GM18861 (cell line): ENCODE results near the gene KCNQ2.

Experiments used
- ATAC-seq: cut with Tn5 transposase; IDR thresholded peaks from one replicate; pipeline ENCODE4 v1.9.1; 2021; ENCODE audit not compliant: unreplicated experiment

KCNQ2 gene

GRCh38 chr20:63420359-63421093 is 51.9 kb downstream of the KCNQ2 start:
- no peak for ATAC-seq

GRCh38 chr20:63419299-63419698 is 53.2 kb downstream of the KCNQ2 start:
- no peak for ATAC-seq

GRCh38 chr20:63418617-63419016 is 53.8 kb downstream of the KCNQ2 start:
- ATAC-seq: no peak

GRCh38 chr20:63417738-63418120 is 54.7 kb downstream of the KCNQ2 start:
- no peak for ATAC-seq

- no peak for ATAC-seq
Observed at GRCh38 chr20:63417097-63417737, 55.2 kb downstream of the KCNQ2 start.

- ATAC-seq: no peak
Observed at GRCh38 chr20:63416631-63417030, 55.8 kb downstream of the KCNQ2 start.

- ATAC-seq: no peak
Observed at GRCh38 chr20:63415647-63416391, 56.6 kb downstream of the KCNQ2 start.

- ATAC-seq: no peak
Observed at GRCh38 chr20:63414720-63415430, 57.6 kb downstream of the KCNQ2 start.

GRCh38 chr20:63413963-63414684 is 58.3 kb downstream of the KCNQ2 start:
- no peak for ATAC-seq

GRCh38 chr20:63413323-63413722 is 59.1 kb downstream of the KCNQ2 start:
- no peak for ATAC-seq

GRCh38 chr20:63412889-63413288 is 59.6 kb downstream of the KCNQ2 start:
- no peak for ATAC-seq

- no peak for ATAC-seq
Observed at GRCh38 chr20:63411898-63412631, 60.4 kb downstream of the KCNQ2 start.

- ATAC-seq: no peak
Observed at GRCh38 chr20:63411151-63411897, 61.1 kb downstream of the KCNQ2 start.

GRCh38 chr20:63409834-63410435 is 62.5 kb downstream of the KCNQ2 start:
- no peak for ATAC-seq

GRCh38 chr20:63409066-63409833 is 63.2 kb downstream of the KCNQ2 start:
- ATAC-seq: no peak

- ATAC-seq: no peak
Observed at GRCh38 chr20:63408684-63409046, 63.8 kb downstream of the KCNQ2 start.

- ATAC-seq: no peak
Observed at GRCh38 chr20:63407928-63408683, 64.3 kb downstream of the KCNQ2 start.
